Hepatocyte (in vitro differentiated cells): Measurements from ENCODE around the gene SRPK3.

Source experiments
- CTCF ChIP-seq: fragments of 200-600 bp; sonication (generic); IDR thresholded peaks from 2 replicates; pipeline ENCODE4 v1.5.1; 2016; ENCODE audit warnings: antibody characterized with exemption, mild to moderate bottlenecking; ENCODE audit not compliant: poor library complexity
- EZH2 ChIP-seq: fragments of 200-600 bp; sonication (generic); IDR thresholded peaks from 2 replicates; pipeline ENCODE4 v1.6.1; 2016; ENCODE audit warnings: antibody characterized with exemption, mild to moderate bottlenecking, borderline replicate concordance

DNA sequence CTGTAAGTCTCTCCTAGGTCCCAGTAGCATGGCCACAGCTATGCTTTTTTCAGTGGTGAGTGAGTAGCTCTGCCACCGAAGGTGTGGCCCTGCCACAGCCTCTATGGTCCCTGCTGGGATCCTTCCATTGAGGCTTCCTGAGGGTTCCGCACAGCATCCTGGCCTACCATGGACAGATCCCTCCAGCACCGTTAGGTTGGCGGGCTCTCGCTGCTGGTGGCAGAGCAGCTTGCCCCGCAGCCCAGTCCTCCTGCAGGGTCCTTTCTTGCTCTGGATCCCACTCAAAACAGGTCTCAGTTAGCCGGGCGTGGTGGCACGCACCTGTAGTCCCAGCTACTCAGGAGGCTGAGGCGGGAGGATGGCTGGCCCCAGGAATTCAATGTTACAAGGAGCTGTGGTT lies 51.9 kb downstream of the SRPK3 start:
- TF ChIP-seq CTCF = no peak
- TF ChIP-seq EZH2 = no peak
